ENCODE results near the gene ZBTB11.
"Not testable (repeated sequence)": the region's sequence is repeated elsewhere in the genome, so short reads cannot be mapped to it uniquely, and the experiment has no call there.

The ZBTB11 gene

DNA sequence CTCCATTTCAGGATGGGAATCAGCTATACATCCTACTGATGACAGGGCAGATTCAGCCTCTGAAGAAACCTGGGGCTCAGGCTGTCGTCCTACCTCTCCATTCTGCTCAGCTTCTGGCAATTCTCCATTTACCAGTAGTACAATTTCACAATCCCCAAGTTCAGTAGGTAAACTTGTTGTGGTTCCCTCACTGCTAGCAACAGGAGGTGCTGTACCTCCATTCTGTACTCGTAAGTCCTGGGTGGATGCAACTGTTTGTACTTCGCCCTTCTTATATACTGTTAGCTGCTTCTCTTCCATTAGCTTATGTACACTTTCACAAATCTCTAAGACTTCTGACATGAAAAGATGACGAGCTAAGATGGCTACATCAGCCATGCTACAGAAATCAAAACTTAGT, 11.6 kb downstream of the ZBTB11 start:
- TF ChIP-seq, protein P1, sequence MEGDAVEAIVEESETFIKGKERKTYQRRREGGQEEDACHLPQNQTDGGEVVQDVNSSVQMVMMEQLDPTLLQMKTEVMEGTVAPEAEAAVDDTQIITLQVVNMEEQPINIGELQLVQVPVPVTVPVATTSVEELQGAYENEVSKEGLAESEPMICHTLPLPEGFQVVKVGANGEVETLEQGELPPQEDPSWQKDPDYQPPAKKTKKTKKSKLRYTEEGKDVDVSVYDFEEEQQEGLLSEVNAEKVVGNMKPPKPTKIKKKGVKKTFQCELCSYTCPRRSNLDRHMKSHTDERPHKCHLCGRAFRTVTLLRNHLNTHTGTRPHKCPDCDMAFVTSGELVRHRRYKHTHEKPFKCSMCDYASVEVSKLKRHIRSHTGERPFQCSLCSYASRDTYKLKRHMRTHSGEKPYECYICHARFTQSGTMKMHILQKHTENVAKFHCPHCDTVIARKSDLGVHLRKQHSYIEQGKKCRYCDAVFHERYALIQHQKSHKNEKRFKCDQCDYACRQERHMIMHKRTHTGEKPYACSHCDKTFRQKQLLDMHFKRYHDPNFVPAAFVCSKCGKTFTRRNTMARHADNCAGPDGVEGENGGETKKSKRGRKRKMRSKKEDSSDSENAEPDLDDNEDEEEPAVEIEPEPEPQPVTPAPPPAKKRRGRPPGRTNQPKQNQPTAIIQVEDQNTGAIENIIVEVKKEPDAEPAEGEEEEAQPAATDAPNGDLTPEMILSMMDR (IDR thresholded peaks at IDR 0.05; ENCODE audit: insufficient read depth, missing control alignments) = no peak
- no peak for FAIRE-seq
- no peak for DNase-seq (ENCODE audit: insufficient read length, low spot score)

DNA sequence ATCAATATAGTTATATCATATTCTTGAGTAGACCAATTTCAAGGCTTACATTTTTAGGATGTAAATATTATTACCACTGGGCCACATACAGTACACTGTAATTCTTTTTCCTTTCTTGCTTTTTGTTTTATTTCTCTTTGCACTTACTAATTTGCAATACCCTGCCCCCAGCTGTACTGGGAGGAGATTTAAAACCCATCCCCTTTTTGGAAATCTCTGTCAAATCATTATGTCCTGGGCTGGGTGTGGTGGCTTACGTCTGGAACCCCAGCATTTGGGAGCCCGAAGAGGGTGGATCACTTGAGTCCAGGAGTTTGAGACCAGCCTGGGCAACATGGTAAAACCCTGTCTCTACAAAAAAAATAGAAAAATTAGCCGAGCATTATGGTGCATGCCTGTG, 16.2 kb downstream of the ZBTB11 start:
- TF ChIP-seq, protein P1 (IDR thresholded peaks at IDR 0.05; ENCODE audit: insufficient read depth, missing control alignments) = no peak
- FAIRE-seq = no peak
- DNase-seq (ENCODE audit: insufficient read length, low spot score) = no peak

- TF ChIP-seq, protein P1 (IDR thresholded peaks at IDR 0.05; ENCODE audit: insufficient read depth, missing control alignments) = no peak
- no peak for FAIRE-seq
- no peak for DNase-seq (ENCODE audit: insufficient read length, low spot score)
These were observed 20.3 kb downstream of the ZBTB11 start for GRCh38 chr3:101656651-101657050.

DNA sequence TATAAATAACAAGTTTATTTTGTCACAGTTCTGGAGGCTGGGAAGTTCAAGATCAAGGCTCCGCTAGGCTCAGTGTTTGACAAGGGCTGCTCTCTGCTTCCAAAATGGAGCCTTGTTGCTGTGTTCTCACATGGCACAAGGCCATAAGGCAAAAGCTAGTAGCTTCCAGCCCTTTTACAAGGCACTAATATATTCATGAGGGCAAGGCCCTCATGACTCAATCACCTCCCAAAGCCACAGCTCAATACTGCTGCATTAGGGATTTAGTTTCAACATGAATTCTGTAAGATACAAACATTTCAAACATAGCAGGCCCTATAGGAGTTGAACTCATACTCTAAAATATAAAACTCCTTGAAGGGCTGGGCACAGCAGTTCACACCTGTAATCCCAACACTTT, 30.2 kb downstream of the ZBTB11 start:
- TF ChIP-seq, protein P1 (IDR thresholded peaks at IDR 0.05; ENCODE audit: insufficient read depth, missing control alignments) = no peak
- DNase-seq (ENCODE audit: insufficient read length, low spot score) = no peak

DNA sequence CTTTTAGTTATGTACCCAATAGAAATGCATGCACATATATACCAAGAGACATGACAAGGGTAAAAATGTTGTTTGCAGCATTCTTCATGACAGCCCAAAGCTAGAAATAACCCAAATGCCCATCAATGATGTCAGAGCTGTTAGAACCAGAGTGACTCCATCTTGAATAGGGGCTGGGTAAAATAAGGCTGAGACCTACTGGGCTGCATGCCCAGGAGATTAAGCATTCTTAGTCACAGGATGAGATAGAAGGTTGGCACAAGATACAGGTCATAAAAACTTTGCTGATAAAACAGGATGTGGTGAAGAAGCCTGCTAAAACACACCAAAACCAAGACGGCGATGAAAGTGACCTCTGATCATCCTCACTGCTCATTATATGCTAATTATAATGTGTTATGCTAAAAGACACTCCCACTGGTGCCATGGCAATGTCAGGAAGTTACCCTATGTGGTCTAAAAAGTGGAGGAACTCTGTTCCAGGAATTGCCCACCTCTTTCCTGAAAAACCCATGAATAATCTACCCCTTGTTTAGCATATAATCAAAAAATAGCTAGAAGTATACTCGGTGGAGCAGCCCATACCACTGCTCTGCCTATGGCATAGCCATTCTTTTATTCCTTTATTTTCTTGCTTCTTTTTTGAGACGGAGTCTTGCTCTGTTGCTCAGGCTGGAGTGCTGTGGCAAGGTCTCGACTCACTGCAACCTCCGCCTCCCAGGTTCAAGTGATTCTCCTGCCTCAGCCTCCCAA, 32.9 kb downstream of the ZBTB11 start:
- FAIRE-seq = no peak
- TF ChIP-seq, protein P1 (IDR thresholded peaks at IDR 0.05; ENCODE audit: insufficient read depth, missing control alignments) = no peak
- DNase-seq (ENCODE audit: insufficient read length, low spot score) = no peak

More for the DNA sequence above, 30.2 kb downstream of the ZBTB11 start:
- FAIRE-seq = no peak

GRCh38 chr3:101643009-101643844, 33.7 kb downstream of the ZBTB11 start:
- TF ChIP-seq, protein P1 (IDR thresholded peaks at IDR 0.05; ENCODE audit: insufficient read depth, missing control alignments) = no peak
- no peak for FAIRE-seq
- DNase-seq (ENCODE audit: insufficient read length, low spot score) = no peak

DNA sequence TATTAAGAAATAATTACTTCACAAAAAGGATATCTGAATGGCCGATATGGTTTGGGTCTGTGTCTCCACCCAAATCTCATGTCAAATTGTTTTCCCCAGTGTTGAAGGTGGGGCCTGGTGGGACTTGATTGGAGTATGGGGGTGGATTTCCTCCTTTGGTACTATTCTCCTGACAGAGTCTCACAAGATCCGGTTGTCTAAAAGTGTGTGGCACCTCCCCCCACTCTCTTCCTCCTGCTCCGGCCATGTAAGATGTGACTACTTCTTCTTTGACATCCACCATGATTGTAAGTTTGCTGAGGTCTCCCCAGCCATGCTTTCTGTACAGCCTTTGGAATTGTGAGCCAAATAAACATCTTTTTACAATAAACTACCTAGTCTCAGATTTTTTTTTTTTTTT, 34.5 kb downstream of the ZBTB11 start:
- TF ChIP-seq, protein P1 (IDR thresholded peaks at IDR 0.05; ENCODE audit: insufficient read depth, missing control alignments) = no peak
- FAIRE-seq (no peak), DNase-seq (ENCODE audit: insufficient read length, low spot score) (no peak)

DNA sequence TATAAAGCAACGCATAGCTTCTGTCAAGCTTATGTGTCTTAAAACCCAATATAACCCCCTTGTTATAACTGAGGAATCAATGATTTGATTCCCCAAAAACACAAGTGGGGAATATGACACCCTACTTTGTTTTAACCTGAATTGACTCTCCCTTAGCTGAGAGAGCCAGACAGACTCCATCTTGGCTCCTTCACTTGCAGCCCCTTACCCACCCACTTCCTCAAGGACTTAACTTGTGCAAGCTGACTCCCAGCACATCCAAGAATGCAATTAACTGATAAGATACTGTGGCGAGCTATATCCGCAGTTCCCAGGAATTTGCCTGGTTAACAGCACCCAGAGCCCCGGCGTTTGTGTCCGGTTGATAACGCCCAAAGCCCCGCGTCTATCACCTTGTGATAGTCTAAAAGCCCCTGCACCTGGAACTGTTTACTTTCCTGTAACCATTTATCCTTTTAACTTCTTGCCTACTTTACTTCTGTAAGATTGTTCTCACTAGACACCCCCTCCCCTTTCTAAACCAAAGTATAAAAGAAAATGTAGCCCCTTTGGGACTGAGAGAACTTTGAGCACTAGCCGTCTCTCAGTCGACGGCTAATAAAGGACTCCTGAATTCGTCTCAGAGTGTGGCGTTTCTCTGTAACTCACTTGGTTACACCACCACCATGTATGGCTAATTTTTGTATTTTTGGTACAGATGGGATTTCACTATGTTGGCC, 35.4 kb downstream of the ZBTB11 start:
- not testable (repeated sequence) for FAIRE-seq; DNase-seq (ENCODE audit: insufficient read length, low spot score)

Data from D721Med (cell line).